IgD-negative memory B cell (primary cell): ENCODE measurements around the gene MYH14. TPM values are rescaled to one million over a fixed set of nuclear protein-coding genes. Genes with fewer than 3 reads are reported as not detected.
"Not testable (repeated sequence)": the region's sequence is repeated elsewhere in the genome, so short reads cannot be mapped to it uniquely, and the experiment has no call there.

Source experiments
- H3K27ac Mint-ChIP-seq, 3 donors: one replicate each; pipeline ENCODE4 v1.8.0; 2020 to 2022; ENCODE audit warnings: mild to moderate bottlenecking in 3 of 3, mixed read lengths in 3 of 3, moderate library complexity in 1 of 3
- H3K27me3 Mint-ChIP-seq: one replicate; pipeline ENCODE4 v1.8.0; 2021; ENCODE audit warnings: mixed read lengths
- H3K36me3 Mint-ChIP-seq: one replicate; pipeline ENCODE4 v1.8.0; 2020; ENCODE audit warnings: mild to moderate bottlenecking, mixed read lengths
- H3K4me1 Mint-ChIP-seq, 3 donors: one replicate each; pipeline ENCODE4 v1.8.0; 2020 to 2022; ENCODE audit warnings: mixed read lengths in 3 of 3, mild to moderate bottlenecking in 1 of 3
- H3K4me3 Mint-ChIP-seq, 4 donors: one replicate each; pipeline ENCODE4 v1.8.0; 2020 to 2022; ENCODE audit warnings: mild to moderate bottlenecking in 4 of 4, mixed read lengths in 4 of 4, moderate library complexity in 3 of 4
- H3K9me3 Mint-ChIP-seq, 3 donors: one replicate each; pipeline ENCODE4 v1.8.0; 2020 to 2021; ENCODE audit warnings: mixed read lengths in 3 of 3, mild to moderate bottlenecking in 1 of 3
- polyA plus RNA-seq: library from polyadenylated mRNA; unstranded; fragments of 300-500 nt; fragmentation: Illumina TruSeq; gene quantifications from one replicate; pipeline ENCODE4 v1.2.3, GENCODE V29; 2021

The MYH14 gene
- polyA plus RNA-seq, 1 donor from 2014 or later, result not detected

DNA sequence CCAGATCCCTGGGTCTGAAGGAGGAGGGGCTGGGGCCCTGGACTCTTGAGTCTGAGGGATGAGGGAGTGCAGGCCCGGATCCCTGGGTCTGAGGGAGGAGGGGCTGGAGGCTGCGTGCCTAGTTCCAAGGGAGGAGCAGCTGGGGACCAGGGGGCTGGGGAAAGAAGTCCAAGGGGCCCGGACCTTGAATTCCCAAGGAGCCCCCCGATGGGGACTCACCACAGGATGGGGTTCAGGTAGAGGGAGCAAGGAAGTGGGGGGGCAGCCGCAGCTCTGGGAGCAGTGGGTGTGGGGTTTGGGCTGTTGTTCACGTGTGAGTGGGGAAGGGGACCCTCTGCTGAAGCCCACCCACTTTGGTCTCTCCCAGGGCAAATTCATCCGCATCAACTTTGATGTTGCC is 23.1 kb downstream of the MYH14 start:
- H3K4me3 Mint-ChIP-seq, result no peak overlapping the region
- H3K36me3 Mint-ChIP-seq, result no peaks in the 10 kb centered on the region
- no peak overlapping the region for H3K27ac Mint-ChIP-seq
- no peaks in the 10 kb centered on the region for H3K4me1 Mint-ChIP-seq
- H3K27me3 Mint-ChIP-seq, result peaks cover 21% of the 10 kb centered on the region
- peaks cover 0 to 15% (median 9%) of the 10 kb centered on the region in 3 donors for H3K9me3 Mint-ChIP-seq

DNA sequence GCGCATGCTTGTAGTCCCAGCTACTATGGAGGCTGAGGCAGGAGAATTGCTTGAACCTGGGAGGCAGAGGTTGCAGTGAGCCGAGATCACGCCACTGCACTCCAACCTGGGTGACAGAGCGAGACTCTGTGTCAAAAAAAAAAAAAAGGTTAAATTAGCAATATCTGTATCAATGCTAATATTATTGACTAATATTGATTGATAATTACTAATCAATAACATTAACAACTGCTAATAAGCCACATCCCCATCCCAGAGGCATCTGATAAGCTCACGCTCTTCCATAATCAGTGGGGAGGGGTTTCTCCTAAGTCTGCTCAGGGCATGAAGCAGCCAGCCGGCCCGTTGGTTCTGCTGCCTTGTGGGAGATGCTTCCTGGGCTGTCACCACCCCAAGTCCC is 24.7 kb downstream of the MYH14 start:
- Mint-ChIP-seq H3K27me3 (peaks cover 15% of the 10 kb centered on the region), H3K9me3 (peaks cover 0 to 10% (median 9%) of the 10 kb centered on the region in 3 donors)
- H3K4me3 Mint-ChIP-seq, H3K36me3 Mint-ChIP-seq, H3K27ac Mint-ChIP-seq, H3K4me1 Mint-ChIP-seq: not testable (repeated sequence)

DNA sequence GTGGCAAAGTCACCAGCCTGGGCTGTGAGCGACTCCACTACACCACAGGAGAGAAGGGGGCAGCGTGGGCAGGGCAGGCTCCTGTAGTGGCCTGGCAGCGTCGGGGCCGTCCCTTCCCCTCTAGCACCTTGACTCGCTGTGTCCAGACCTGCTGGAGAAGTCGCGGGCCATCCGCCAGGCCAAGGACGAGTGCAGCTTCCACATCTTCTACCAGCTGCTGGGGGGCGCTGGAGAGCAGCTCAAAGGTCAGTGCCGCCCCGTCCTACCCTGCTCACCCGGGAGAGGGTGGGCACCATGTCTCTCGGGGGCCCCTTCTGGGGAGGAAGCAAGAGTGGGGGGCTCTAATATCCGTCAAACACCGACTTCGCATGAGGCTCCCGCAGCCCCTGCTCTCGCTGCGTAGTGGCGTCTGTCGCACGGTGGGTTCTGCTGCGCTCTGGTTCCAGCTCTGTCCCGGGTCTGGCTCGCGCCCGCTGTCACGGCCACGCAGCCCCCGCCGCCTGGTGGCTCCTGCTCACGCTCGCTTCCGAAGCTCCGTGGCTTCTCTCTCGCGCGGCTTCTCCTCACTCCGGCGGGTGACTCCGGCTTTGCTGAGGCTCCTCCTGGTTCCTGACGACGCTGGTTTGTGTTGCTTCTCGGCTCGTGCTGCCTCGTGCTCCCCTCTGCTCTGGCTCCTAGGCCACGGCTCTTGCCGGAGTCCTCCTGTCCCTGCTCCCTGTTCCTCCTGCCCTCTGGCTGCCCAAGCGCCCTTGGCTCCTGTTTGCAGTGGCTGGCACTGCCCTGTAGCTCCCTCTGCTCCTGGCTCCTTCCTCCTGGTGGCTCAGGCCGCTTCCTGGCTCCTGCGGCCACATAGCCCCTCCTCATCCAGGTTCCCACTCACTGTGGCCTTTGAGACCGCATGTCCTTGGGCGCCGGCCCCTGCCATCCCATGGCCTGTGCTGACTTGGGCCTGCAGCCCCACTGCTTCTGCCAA is 27.2 kb downstream of the MYH14 start:
- H3K4me3 Mint-ChIP-seq, result no peak overlapping the region
- H3K27me3 Mint-ChIP-seq, result peaks cover 12% of the 10 kb centered on the region
- H3K4me1 Mint-ChIP-seq, result no peaks in the 10 kb centered on the region
- no peak overlapping the region for H3K27ac Mint-ChIP-seq
- H3K9me3 Mint-ChIP-seq, result peaks cover 0 to 2% (median 0%) of the 10 kb centered on the region in 3 donors
- H3K36me3 Mint-ChIP-seq, result no peaks in the 10 kb centered on the region

DNA sequence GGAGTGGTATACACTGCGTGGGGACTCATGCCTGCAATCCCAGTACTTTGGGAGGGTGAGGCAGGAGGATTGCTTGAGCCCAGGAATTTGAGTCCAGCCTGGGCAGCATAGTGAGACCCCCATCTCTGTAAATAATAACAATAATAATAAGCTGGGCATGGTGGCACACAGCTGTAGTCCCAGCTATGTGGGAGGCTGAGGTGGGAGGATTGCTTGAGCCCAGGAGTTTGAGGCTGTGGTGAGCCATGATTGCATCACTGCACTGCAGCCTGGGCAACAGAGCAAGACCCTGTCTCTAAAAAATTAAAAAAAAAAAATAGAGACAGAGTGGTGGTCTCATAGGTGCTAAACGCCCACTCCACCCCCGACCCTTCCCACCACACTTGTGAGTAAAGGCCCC is 28.0 kb downstream of the MYH14 start:
- H3K27ac Mint-ChIP-seq, result not testable (repeated sequence)

DNA sequence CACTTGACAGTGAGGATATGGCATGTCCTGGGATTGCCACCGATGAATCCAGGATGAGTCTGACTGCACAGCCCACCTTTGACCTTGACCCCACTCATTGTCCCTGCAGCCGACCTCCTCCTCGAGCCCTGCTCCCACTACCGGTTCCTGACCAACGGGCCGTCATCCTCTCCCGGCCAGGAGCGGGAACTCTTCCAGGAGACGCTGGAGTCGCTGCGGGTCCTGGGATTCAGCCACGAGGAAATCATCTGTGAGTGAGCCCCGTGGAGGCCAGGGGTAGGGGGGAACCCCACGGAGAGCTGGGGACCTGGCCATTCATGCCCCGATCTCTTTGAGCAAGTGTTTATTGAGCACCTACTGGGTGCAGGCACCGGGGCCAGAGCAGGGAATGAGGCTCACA is 28.4 kb downstream of the MYH14 start:
- Mint-ChIP-seq H3K27me3 (peaks cover 12% of the 10 kb centered on the region), H3K27ac (peak overlapping the region in 1 of 3 donors; percentile 39), H3K4me1 (no peaks in the 10 kb centered on the region), H3K9me3 (peaks cover 0 to 2% (median 0%) of the 10 kb centered on the region in 3 donors), H3K4me3 (no peak overlapping the region), H3K36me3 (no peaks in the 10 kb centered on the region)

More for the DNA sequence above, 28.0 kb downstream of the MYH14 start:
- not testable (repeated sequence) for H3K9me3 Mint-ChIP-seq, H3K36me3 Mint-ChIP-seq, H3K4me1 Mint-ChIP-seq, H3K4me3 Mint-ChIP-seq
- H3K27me3 Mint-ChIP-seq, result peaks cover 12% of the 10 kb centered on the region

DNA sequence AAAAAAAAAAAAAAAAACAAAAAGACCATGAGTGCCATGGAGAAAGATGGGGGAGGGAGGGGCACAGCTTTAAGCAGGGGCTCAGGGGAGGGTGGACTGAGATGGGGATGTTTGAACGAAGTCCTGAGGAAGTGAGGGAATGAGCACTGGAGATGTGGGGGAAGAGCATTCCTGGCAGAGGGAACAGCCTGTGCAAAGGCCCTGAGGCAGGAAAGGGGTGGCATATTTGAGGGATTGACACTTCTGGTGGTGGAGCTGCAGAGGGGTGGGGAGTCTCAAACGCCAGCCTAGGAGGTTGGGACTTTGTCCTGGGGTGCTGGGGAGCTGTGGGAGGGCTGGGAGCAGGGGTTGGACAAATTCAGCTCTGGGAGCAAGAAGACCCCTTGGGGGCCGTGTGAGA is 29.2 kb downstream of the MYH14 start:
- H3K9me3 Mint-ChIP-seq, result peaks cover 0 to 2% (median 0%) of the 10 kb centered on the region in 3 donors
- no peak overlapping the region for H3K4me3 Mint-ChIP-seq
- peak overlapping the region in 1 of 3 donors; percentile 39 for H3K27ac Mint-ChIP-seq
- H3K36me3 Mint-ChIP-seq, result no peaks in the 10 kb centered on the region
- peaks cover 14% of the 10 kb centered on the region for H3K27me3 Mint-ChIP-seq
- H3K4me1 Mint-ChIP-seq, result no peaks in the 10 kb centered on the region

DNA sequence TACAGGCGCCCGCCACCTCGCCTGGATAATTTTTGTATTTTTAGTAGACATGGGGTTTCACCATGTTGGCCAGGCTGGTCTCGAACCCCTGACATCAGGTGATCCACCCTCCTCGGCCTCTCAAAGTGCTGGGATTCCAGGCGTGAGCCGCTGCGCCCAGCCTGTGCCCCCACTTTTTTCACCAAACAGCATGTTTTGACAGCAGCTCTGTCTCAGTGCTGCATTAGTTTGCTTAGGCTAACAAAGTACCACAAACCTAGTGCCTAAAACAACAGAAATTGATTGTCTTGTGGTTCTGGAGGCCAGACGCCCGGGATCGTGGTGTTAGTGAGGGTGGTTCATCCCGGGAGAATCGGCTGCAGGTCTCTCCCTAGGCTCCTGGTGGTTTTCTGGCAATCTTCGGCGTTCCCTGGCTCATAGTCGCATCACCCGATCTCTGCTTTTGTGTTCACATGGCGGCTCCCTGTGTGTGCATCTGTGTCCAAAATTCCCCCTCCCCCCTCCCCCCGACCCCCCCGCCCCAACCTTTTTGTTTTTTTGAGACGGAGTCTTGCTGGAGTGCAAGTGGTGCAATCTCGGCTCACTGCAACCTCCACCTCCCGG is 30.0 kb downstream of the MYH14 start:
- Mint-ChIP-seq H3K36me3 (no peaks in the 10 kb centered on the region), H3K27me3 (peaks cover 18% of the 10 kb centered on the region), H3K4me1 (no peaks in the 10 kb centered on the region), H3K9me3 (peaks cover 0 to 2% (median 0%) of the 10 kb centered on the region in 3 donors), H3K4me3 (no peak overlapping the region), H3K27ac (no peak overlapping the region)

DNA sequence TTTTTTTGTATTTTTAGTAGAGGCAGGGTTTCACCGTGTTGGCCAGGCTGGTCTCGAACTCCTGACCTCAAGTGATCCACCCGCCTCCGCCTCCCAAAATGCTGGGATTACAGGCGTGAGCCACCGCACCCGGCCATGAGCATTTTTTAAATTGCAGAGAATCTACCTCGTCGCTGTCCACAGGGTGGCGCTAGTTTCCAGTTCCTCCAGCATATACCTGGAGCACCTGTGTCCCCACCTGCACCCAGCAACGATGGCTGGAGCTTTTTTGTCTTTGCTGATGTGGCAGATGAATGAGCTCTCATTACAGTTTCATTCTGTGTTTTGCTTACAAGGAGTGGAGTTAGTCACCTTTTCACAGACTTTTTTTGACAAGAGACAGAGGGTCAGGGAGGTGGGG is 34.1 kb downstream of the MYH14 start:
- H3K9me3 Mint-ChIP-seq, H3K27ac Mint-ChIP-seq, H3K4me1 Mint-ChIP-seq, H3K36me3 Mint-ChIP-seq, H3K4me3 Mint-ChIP-seq: not testable (repeated sequence)
- H3K27me3 Mint-ChIP-seq, result peaks cover 14% of the 10 kb centered on the region

DNA sequence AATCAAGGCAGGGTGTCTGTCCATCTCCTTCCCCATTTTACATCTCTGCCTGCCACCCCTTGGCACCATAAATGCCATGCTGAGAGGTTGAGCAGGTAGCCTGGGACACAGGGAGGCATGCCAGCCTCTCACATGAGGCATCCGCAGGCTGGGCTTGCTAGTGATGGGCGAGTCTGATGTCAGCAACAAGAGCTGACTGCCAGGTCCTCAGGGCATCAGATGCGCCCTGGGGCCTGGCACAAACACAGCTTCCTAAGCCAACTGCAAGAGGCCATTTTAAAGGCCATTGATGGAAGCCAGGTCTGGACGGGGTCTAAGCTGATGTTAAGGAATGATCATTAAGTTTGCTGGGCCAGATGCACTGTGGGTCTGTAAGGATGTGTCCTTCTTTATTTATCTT is 34.6 kb downstream of the MYH14 start:
- H3K27me3 Mint-ChIP-seq, result peaks cover 12% of the 10 kb centered on the region
- no peaks in the 10 kb centered on the region for H3K36me3 Mint-ChIP-seq
- peaks cover 0 to 6% (median 6%) of the 10 kb centered on the region in 3 donors for H3K9me3 Mint-ChIP-seq
- no peaks in the 10 kb centered on the region for H3K4me1 Mint-ChIP-seq
- H3K27ac Mint-ChIP-seq, result no peak overlapping the region
- H3K4me3 Mint-ChIP-seq, result no peak overlapping the region

DNA sequence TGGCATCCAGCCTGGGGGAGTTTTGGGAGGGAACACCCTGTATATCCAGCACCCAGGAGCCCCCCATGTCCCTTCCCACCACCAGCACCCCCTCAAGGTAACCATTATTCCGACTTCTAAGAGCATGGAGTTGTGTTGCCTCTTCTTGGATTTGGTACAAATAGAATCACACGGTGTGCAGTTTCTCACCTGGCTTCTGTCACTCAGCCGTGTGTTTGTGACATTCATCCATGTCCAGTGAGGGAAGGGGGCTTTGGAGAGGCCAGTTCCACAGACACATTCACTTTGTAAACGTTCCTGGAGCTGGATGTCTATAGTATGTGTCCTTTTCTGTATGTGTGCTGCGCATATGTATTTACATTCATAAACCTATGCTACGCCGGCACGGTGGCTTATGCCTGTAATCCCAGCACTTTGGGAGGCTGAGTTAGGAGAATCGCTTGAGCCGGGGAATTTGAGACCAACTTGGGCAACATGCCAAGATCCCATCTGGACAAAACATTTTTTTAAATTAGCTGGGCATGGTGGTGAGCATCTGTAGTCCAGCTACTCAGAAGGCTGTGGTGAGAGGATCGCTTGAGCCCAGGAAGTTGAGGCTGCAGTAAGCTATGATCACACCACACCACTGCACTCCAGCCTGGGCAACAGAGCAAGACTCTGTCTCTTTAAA is 36.6 kb downstream of the MYH14 start:
- Mint-ChIP-seq H3K4me1 (no peaks in the 10 kb centered on the region), H3K27ac (no peak overlapping the region), H3K9me3 (peaks cover 2 to 6% (median 4%) of the 10 kb centered on the region in 3 donors), H3K27me3 (peaks cover 13% of the 10 kb centered on the region), H3K4me3 (no peak overlapping the region), H3K36me3 (no peaks in the 10 kb centered on the region)

DNA sequence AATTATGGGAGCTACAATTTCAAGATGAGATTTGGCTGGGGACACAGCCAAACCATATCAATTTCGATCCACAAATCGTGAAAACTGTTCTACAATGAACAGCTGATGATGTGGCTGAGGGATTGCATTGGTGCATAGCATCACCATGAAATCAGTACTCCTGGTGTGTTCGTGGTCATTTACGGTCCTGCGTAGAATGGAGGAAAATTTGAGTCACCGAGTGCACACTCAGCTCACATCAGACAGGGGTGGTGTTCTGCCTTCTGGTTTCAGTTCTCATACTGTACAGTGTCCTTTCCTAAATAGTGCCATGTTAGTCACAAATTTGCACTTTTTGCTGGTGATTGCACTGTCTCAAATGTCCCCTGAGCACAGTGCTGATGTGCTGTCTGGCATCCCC is 39.2 kb downstream of the MYH14 start:
- Mint-ChIP-seq H3K4me1 (no peaks in the 10 kb centered on the region), H3K27me3 (peaks cover 17% of the 10 kb centered on the region), H3K9me3 (peaks cover 2 to 6% (median 4%) of the 10 kb centered on the region in 3 donors), H3K36me3 (no peaks in the 10 kb centered on the region), H3K27ac (no peak overlapping the region), H3K4me3 (no peak overlapping the region)

DNA sequence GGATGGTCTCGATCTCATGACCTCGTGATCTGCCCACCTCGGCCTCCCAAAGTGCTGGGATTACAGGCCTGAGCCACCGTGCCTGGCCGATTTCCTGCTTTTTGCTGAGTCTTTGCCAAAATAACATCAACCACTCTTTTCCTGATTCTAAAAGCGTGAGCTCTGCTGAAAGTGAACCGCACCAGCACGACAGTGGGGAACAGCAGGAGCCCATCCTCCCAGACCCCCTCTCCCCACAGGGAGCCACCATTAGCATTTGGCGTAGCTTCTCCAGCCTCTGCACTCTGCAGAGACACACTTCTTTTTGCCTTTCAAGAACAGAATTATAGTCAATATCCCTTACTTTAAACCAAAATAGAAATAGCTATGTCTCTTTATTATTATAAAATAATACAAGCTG is 41.3 kb downstream of the MYH14 start:
- H3K9me3 Mint-ChIP-seq, result peaks cover 2 to 6% (median 4%) of the 10 kb centered on the region in 3 donors
- peak overlapping the region in 1 of 4 donors; percentile 27 for H3K4me3 Mint-ChIP-seq

DNA sequence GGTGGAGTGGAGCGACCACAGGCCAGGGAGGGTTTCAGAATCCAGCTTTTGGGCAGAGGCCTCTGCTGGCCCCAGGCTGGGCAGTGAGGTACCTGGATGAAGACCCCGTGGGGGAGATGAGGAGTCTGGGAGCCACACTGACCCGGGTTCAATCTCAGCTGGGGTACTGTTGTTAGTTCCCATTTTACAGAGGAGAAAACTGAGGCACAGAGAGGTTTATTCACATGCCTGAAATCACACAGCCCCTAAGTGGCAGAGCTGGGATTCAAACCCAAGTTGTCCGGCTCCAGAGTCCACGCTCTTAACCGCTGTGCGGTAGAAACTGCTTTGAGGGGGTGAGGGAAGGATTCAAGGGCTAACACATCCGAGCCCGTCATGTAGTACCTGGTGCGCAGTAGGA is 45.0 kb downstream of the MYH14 start:
- Mint-ChIP-seq H3K4me3 (no peak overlapping the region), H3K27ac (peak overlapping the region in 1 of 3 donors; percentile 47), H3K36me3 (no peaks in the 10 kb centered on the region), H3K4me1 (peaks cover 0 to 16% (median 5%) of the 10 kb centered on the region in 3 donors), H3K9me3 (peaks cover 1 to 5% (median 4%) of the 10 kb centered on the region in 3 donors), H3K27me3 (peaks cover 14% of the 10 kb centered on the region)

More for the DNA sequence above, 41.3 kb downstream of the MYH14 start:
- no peaks in the 10 kb centered on the region for H3K4me1 Mint-ChIP-seq
- H3K27me3 Mint-ChIP-seq, result peaks cover 10% of the 10 kb centered on the region
- H3K27ac Mint-ChIP-seq, result peak overlapping the region in 1 of 3 donors; percentile 71
- no peaks in the 10 kb centered on the region for H3K36me3 Mint-ChIP-seq

DNA sequence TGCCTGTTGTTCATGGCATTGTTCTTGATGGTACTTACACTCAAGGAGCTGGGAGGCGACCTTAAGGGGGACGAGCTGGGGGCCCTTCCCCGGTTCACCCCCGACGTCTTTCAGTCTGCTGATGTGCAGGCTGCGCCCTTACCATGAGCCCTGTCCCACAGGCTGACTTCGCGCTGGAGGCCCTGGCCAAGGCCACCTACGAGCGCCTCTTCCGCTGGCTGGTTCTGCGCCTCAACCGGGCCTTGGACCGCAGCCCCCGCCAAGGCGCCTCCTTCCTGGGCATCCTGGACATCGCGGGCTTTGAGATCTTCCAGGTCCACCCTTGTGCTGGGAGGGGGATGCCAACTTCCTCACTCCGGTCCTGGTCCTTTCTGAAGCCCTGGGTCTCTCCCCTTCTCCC is 45.4 kb downstream of the MYH14 start:
- Mint-ChIP-seq H3K27ac (peak overlapping the region in 1 of 3 donors; percentile 47), H3K4me3 (no peak overlapping the region), H3K4me1 (peaks cover 0 to 16% (median 5%) of the 10 kb centered on the region in 3 donors), H3K27me3 (peaks cover 12% of the 10 kb centered on the region), H3K36me3 (no peaks in the 10 kb centered on the region), H3K9me3 (peaks cover 2 to 5% (median 3%) of the 10 kb centered on the region in 3 donors)

DNA sequence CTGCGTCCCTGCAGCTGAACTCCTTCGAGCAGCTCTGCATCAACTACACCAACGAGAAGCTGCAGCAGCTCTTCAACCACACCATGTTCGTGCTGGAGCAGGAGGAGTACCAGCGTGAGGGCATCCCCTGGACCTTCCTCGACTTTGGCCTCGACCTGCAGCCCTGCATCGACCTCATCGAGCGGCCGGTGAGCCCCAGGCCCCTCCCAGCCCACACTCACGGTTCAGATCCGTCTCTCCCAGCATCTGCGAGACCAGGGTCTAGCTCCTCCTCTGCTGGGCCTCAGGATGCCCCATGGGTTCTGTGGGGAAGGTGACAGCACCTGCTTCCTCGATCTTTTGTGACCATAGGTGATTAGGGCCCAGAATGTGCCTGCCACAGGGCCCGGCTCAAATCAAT is 46.2 kb downstream of the MYH14 start:
- H3K36me3 Mint-ChIP-seq, result peaks cover 3% of the 10 kb centered on the region
- H3K27ac Mint-ChIP-seq, result no peak overlapping the region
- peaks cover 2 to 11% (median 3%) of the 10 kb centered on the region in 3 donors for H3K9me3 Mint-ChIP-seq
- peaks cover 12% of the 10 kb centered on the region for H3K27me3 Mint-ChIP-seq
- H3K4me1 Mint-ChIP-seq, result peaks cover 0 to 16% (median 5%) of the 10 kb centered on the region in 3 donors
- no peak overlapping the region for H3K4me3 Mint-ChIP-seq
